Measurements from ENCODE around the gene HPSE2.

DNA sequence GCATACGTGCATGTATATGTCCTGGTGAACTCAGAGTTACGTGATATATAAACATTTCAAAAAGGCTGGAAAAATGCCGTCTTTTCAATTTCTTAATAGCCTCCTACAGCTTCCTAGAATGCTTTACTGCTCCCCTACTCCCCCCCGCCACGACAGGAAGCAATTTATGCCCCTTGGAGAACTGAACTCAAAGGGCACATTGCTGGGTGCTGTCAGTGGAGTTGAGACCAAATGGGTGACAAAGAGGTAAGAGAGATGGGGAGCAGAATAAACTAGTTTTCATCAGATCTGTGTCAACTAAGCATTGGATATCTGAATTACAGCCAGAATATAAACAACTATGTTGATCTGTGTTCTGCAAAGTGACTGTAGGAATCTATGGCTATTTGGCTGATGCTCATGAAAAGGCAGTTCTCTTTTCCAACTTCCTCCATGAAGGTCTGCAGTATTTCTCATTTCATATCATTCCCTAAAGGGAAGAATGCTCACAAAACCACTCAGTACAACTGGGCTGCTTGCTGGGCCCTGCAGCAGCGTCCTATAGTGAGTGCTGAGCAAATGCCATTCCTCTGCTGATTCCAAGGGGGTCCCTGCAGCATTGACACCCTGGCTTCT is 617.6 kb downstream of the HPSE2 start:
- TF ChIP-seq POLR2A (IDR thresholded peaks at IDR 0.05) = no peak
- TF ChIP-seq, protein P1, sequence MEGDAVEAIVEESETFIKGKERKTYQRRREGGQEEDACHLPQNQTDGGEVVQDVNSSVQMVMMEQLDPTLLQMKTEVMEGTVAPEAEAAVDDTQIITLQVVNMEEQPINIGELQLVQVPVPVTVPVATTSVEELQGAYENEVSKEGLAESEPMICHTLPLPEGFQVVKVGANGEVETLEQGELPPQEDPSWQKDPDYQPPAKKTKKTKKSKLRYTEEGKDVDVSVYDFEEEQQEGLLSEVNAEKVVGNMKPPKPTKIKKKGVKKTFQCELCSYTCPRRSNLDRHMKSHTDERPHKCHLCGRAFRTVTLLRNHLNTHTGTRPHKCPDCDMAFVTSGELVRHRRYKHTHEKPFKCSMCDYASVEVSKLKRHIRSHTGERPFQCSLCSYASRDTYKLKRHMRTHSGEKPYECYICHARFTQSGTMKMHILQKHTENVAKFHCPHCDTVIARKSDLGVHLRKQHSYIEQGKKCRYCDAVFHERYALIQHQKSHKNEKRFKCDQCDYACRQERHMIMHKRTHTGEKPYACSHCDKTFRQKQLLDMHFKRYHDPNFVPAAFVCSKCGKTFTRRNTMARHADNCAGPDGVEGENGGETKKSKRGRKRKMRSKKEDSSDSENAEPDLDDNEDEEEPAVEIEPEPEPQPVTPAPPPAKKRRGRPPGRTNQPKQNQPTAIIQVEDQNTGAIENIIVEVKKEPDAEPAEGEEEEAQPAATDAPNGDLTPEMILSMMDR (IDR thresholded peaks at IDR 0.05) = no peak
